HepG2 (cell line): ENCODE results near the gene TOP2B. TPM values are rescaled to one million over a fixed set of nuclear protein-coding genes. Genes with fewer than 3 reads are reported as not detected.

ENCODE experiments used
- ATAC-seq: fragments of 200-7000 bp; cut with Tn5 transposase; 3 replicates; pipeline ENCODE4 v1.9.1; 2020; ENCODE audit warnings: mild to moderate bottlenecking, moderate library complexity
- BruUV-seq: library from RNA; stranded (reverse); fragments of 400-500 nt; replicated peaks from 2 replicates; lab custom pipeline; 2021; lab: Mats Ljungman, UMichigan
- CTCF ChIA-PET: fragments of 300-600 bp; formaldehyde crosslinking; extraction: SDS; loops from one replicate; lab custom pipeline; 2021; ENCODE audit warnings: low total read pairs, inconsistent platforms, low intra/inter-chr PET ratio; lab: Yijun Ruan, JAX
- POLR2A ChIA-PET: fragments of 350-600 bp; sonication (Branson Sonifier 250); formaldehyde crosslinking; loops from one replicate; lab custom pipeline; 2020; ENCODE audit warnings: antibody characterized with exemption, inconsistent platforms; lab: Yijun Ruan, JAX
- DNase-seq: peaks from one replicate; pipeline ENCODE4 v3.0.0-alpha.2; 2015; ENCODE audit warnings: low spot score
- FAIRE-seq: peaks from 3 replicates; lab custom pipeline; 2011; peaks lifted over from hg19 to GRCh38; lab: Jason Lieb, UNC
- H2AFZ ChIP-seq: one replicate; pipeline ENCODE4 v1.6.1; 2011; ENCODE audit warnings: low read length, inconsistent platforms
- H3K27ac ChIP-seq: fragments of 300-600 bp; 3 replicates; pipeline ENCODE4 v1.8.0; 2011; ENCODE audit warnings: mixed run types, mild to moderate bottlenecking, mixed read lengths, low read length, inconsistent platforms; ENCODE audit not compliant: insufficient read depth; ENCODE audit errors: extremely low read length
- H3K27me3 ChIP-seq, 2 experiments: fragments of 200-600 bp in 1 of 2; 2 replicates in 1 of 2; 3 replicates in 1 of 2; pipeline versions ENCODE4 v1.6.0 to v1.8.0; 2011; ENCODE audit warnings: low read length in 2 of 2, mild to moderate bottlenecking in 2 of 2, moderate library complexity in 2 of 2, inconsistent platforms in 1 of 2; ENCODE audit not compliant: insufficient read depth in 2 of 2, control insufficient read depth in 1 of 2
- H3K36me3 ChIP-seq, 2 experiments: fragments of 200-600 bp in 1 of 2; replicated peaks in 1 of 2; 2 replicates in 1 of 2; 3 replicates in 1 of 2; pipeline versions ENCODE4 v1.5.1 to v1.8.0; 2011; ENCODE audit warnings: low read length in 2 of 2, inconsistent platforms in 1 of 2; ENCODE audit not compliant: insufficient read depth in 2 of 2, control insufficient read depth in 1 of 2
- H3K4me1 ChIP-seq: 2 replicates; pipeline ENCODE4 v1.5.1; 2012; ENCODE audit warnings: low read length, inconsistent platforms; ENCODE audit not compliant: insufficient read depth
- H3K4me2 ChIP-seq: 2 replicates; pipeline ENCODE4 v1.6.0; 2011; ENCODE audit warnings: low read depth, low read length, inconsistent platforms
- H3K4me3 ChIP-seq, 3 experiments: fragments of 200-600 bp in 1 of 3; sonication (generic), shearing (Covaris generic) in 1 of 3; replicated peaks in 1 of 3; 2 replicates each; pipeline ENCODE4 v1.5.1; 2011 to 2016; ENCODE audit warnings: low read length in 3 of 3, inconsistent platforms in 2 of 3, low read depth in 2 of 3, mild to moderate bottlenecking in 2 of 3, control low read depth in 1 of 3, mixed read lengths in 1 of 3; ENCODE audit not compliant: insufficient read depth in 1 of 3
- H3K79me2 ChIP-seq: one replicate; pipeline ENCODE4 v1.6.1; 2011; ENCODE audit warnings: low read length, inconsistent platforms; ENCODE audit not compliant: insufficient read depth
- H3K9ac ChIP-seq: 2 replicates; pipeline ENCODE4 v1.6.0; 2011; ENCODE audit warnings: mild to moderate bottlenecking, low read depth, low read length, inconsistent platforms; ENCODE audit not compliant: insufficient read depth
- H3K9me3 ChIP-seq: 2 replicates; pipeline ENCODE4 v1.5.1; 2012; ENCODE audit warnings: mild to moderate bottlenecking, low read length
- H4K20me1 ChIP-seq: 2 replicates; pipeline ENCODE4 v1.6.0; 2011; ENCODE audit warnings: inconsistent platforms, mild to moderate bottlenecking, low read length, moderate library complexity; ENCODE audit not compliant: insufficient read depth
- FOXK1 ChIP-seq: sonication (generic); formaldehyde crosslinking; IDR thresholded peaks from 2 replicates; pipeline ENCODE4 v1.4.0; 2020; ENCODE audit warnings: low read depth, missing genetic modification reagents, borderline replicate concordance
- KLF12 ChIP-seq: sonication (generic); formaldehyde crosslinking; IDR thresholded peaks from 2 replicates; pipeline ENCODE4 v1.4.0; 2020; ENCODE audit warnings: missing genetic modification reagents, borderline replicate concordance
- LCORL ChIP-seq, 2 experiments: fragments of 450-650 bp in 1 of 2; sonication (generic) in 1 of 2; formaldehyde crosslinking in 1 of 2; IDR thresholded peaks; 2 replicates each; pipeline versions ENCODE4 v1.5.0 to v1.6.1; 2017 to 2020; ENCODE audit warnings: antibody characterized with exemption in 1 of 2, missing genetic modification reagents in 1 of 2
- MTF1 ChIP-seq: sonication (generic); formaldehyde crosslinking; IDR thresholded peaks from 2 replicates; pipeline ENCODE4 v1.5.0; 2020; ENCODE audit warnings: missing genetic modification reagents
- RELA ChIP-seq: sonication (generic); formaldehyde crosslinking; IDR thresholded peaks from 2 replicates; pipeline ENCODE4 v1.4.0; 2020; ENCODE audit warnings: missing genetic modification reagents
- REST ChIP-seq, 2 experiments: IDR thresholded peaks; 2 replicates each; pipeline ENCODE4 v1.6.1; 2011 to 2012; ENCODE audit warnings: low read length in 2 of 2, borderline replicate concordance in 1 of 2, low read depth in 1 of 2, mild to moderate bottlenecking in 1 of 2, moderate library complexity in 1 of 2
- SIN3A ChIP-seq: IDR thresholded peaks from 2 replicates; pipeline ENCODE4 v1.6.1; 2011; ENCODE audit warnings: low read depth, mild to moderate bottlenecking, control low read depth, low read length, borderline replicate concordance
- STAT5B ChIP-seq: sonication (generic); formaldehyde crosslinking; IDR thresholded peaks from 2 replicates; pipeline ENCODE4 v1.4.0; 2020; ENCODE audit warnings: missing genetic modification reagents
- ZMAT5 ChIP-seq: sonication (generic); formaldehyde crosslinking; IDR thresholded peaks from 2 replicates; pipeline ENCODE4 v1.5.0; 2020; ENCODE audit warnings: mild to moderate bottlenecking, low read depth, missing genetic modification reagents, borderline replicate concordance
- ZNF263 ChIP-seq: sonication (generic); formaldehyde crosslinking; IDR thresholded peaks from 2 replicates; pipeline ENCODE4 v1.4.0; 2020; ENCODE audit warnings: missing genetic modification reagents
- ZNF562 ChIP-seq: sonication (generic); formaldehyde crosslinking; IDR thresholded peaks from 2 replicates; pipeline ENCODE4 v1.8.0; 2022; ENCODE audit warnings: missing genetic modification reagents, borderline replicate concordance
- ZNF563 ChIP-seq: sonication (generic); formaldehyde crosslinking; IDR thresholded peaks from 2 replicates; pipeline ENCODE4 v1.8.0; 2022; ENCODE audit warnings: mild to moderate bottlenecking, moderate library complexity, missing genetic modification reagents
- ZNF597 ChIP-seq: sonication (generic); formaldehyde crosslinking; IDR thresholded peaks from 2 replicates; pipeline ENCODE4 v1.5.0; 2020; ENCODE audit warnings: missing genetic modification reagents
- WGBS: methylation state at CpG from one replicate; pipeline ENCODE4 v1.1.6; 2017; ENCODE audit warnings: low lambda C conversion rate; 5-methylcytosine and 5-hydroxymethylcytosine counted together
- in situ Hi-C: cut with HindIII; loops from 2 replicates; pipeline ENCODE4 v1.10.0; 2017; ENCODE audit warnings: low pct_unique_long_range_greater_than_20kb; ENCODE audit not compliant: extremely low pct_ligation_motif_present
- intact Hi-C: fragments of 100-400 bp; cut with micrococcal nuclease; formaldehyde crosslinking; loops from one replicate; pipeline ENCODE4 v1.10.0; 2022; ENCODE audit not compliant: unreplicated experiment
- polyA plus RNA-seq, 8 experiments: library from polyadenylated mRNA; depleted of rRNA in 3 of 8; stranded (reverse) in 7 of 8; unstranded in 1 of 8; fragments of >200 nt; fragmentation: Illumina TruSeq in 4 of 8; extraction: Trizol in 4 of 8; gene quantifications; 2 replicates each; pipeline versions ENCODE4 v1.2.1 to v1.2.3, GENCODE V29; 2011 to 2016; ENCODE audit warnings: low read depth in 4 of 8, missing spikeins in 1 of 8, mixed read lengths in 1 of 8; ENCODE audit not compliant: insufficient read depth in 1 of 8
- total RNA-seq, 5 experiments: library from RNA; depleted of rRNA; stranded (reverse); fragments of >200 nt; fragmentation: Illumina TruSeq; extraction: Trizol; gene quantifications; 2 replicates each; pipeline ENCODE4 v1.2.3, GENCODE V29; 2016; ENCODE audit warnings: low read depth in 1 of 5

Gene TOP2B
- total and polyA plus RNA-seq, 2 of the 13 experiments (the other 11 are each of a cell fraction or from before 2014, with no cell fraction given) = 27.6 to 88.1 TPM

- Histone ChIP-seq H4K20me1 (no peaks in the 10 kb centered on the region), H2AFZ (no peak overlapping the region), H3K27me3 (no peaks in the 10 kb centered on the region), H3K36me3 (peaks cover 3 to 37% of the 10 kb centered on the region in 2 experiments; a peak in 4 of 5 replicates), H3K4me1 (no peaks in the 10 kb centered on the region), H3K27ac (no peak overlapping the region), H3K4me2 (no peak overlapping the region), H3K4me3 (no peak overlapping the region), H3K9ac (no peak overlapping the region), H3K79me2 (no peaks in the 10 kb centered on the region), H3K9me3 (no peaks in the 10 kb centered on the region)
- intact Hi-C loops = no loop called here
- DNase-seq (no peak), ATAC-seq (no peak), FAIRE-seq (no peak)
- BruUV-seq = no TSS peak
- 97% methylated on average over 5 of the region's 5 CpGs for WGBS
- ChIA-PET CTCF (no interaction called here), POLR2A (no interaction called here)
- in situ Hi-C loops = no loop called here
- TF ChIP-seq REST (IDR thresholded peaks at IDR 0.05; ENCODE audit: borderline replicate concordance in 1 of 2, low read depth in 1 of 2, low read length in 2 of 2) = no peak
- no peak for TF ChIP-seq RELA (CRISPR knock-in tag)
- no peak for TF ChIP-seq FOXK1 (CRISPR knock-in tag)
- no peak for TF ChIP-seq LCORL (IDR thresholded peaks at IDR 0.05)
- no peak for TF ChIP-seq LCORL (CRISPR knock-in tag; IDR thresholded peaks at IDR 0.05)
- no peak for TF ChIP-seq KLF12 (CRISPR knock-in tag)
- no peak for TF ChIP-seq STAT5B (CRISPR knock-in tag)
- TF ChIP-seq ZNF263 = no peak
- TF ChIP-seq ZNF562 (CRISPR knock-in tag) = no peak
- TF ChIP-seq ZNF563 (CRISPR knock-in tag) = no peak
- TF ChIP-seq ZMAT5 (CRISPR knock-in tag) = no peak
- no peak for TF ChIP-seq SIN3A
- TF ChIP-seq ZNF597 (CRISPR knock-in tag) = no peak
- TF ChIP-seq MTF1 (CRISPR knock-in tag) = no peak
Measured at GRCh38 chr3:25604107-25604805, 60.5 kb downstream of the TOP2B start.
